ENCODE measurements around the gene ACADSB. TPM values are rescaled to one million over a fixed set of nuclear protein-coding genes. Genes with fewer than 3 reads are reported as not detected.
A peak's percentile ranks its signal among the peaks of the same experiment; 100 is the strongest.

The ACADSB gene
- total and polyA plus RNA-seq, 12 donors = 6.8 to 114 (median 94.3) TPM

- Histone ChIP-seq H3K27ac (no peak overlapping the region), H3K4me1 (peaks cover 0 to 37% (median 26%) of the 10 kb centered on the region in 9 donors), H3K9me3 (no peaks in the 10 kb centered on the region), H3K4me3 (no peak overlapping the region), H3K36me3 (peaks cover 0 to 33% (median 10%) of the 10 kb centered on the region in 9 donors), H3K27me3 (no peaks in the 10 kb centered on the region)
- WGBS, 2 donors = 81 to 86% methylated on average over 3 of the region's 3 CpGs
- DNase-seq = no peak
- no peak for TF ChIP-seq CTCF (IDR thresholded peaks at IDR 0.05)
- ATAC-seq = no peak
- intact Hi-C loops (cut with DNase I) = loop anchor here in 1 of 10 donors (10.0 kb wide), 1 partner anchor 155 kb away; the partner anchor contains the start of gene BUB3
Observed at GRCh38 chr10:123000155-123000554, 8.7 kb upstream of the ACADSB start.

GRCh38 chr10:123001370-123001769 lies 7.4 kb upstream of the ACADSB start:
- H3K36me3 ChIP-seq = peaks cover 0 to 21% (median 10%) of the 10 kb centered on the region in 9 donors
- ATAC-seq = no peak
- no peaks in the 10 kb centered on the region for H3K9me3 ChIP-seq
- peaks cover 0 to 49% (median 36%) of the 10 kb centered on the region in 9 donors for H3K4me1 ChIP-seq
- 93 to 97% methylated on average over 2 of the region's 2 CpGs for WGBS, 2 donors
- no peak overlapping the region for H3K27ac ChIP-seq
- DNase-seq = no peak
- no peaks in the 10 kb centered on the region for H3K27me3 ChIP-seq
- TF ChIP-seq CTCF (IDR thresholded peaks at IDR 0.05) = no peak
- intact Hi-C loops (cut with DNase I) = loop anchor here in 1 of 10 donors (10.0 kb wide), 1 partner anchor 153 kb away; the partner anchor contains the start of gene BUB3
- no peak overlapping the region for H3K4me3 ChIP-seq

- Histone ChIP-seq H3K4me1 (peaks cover 0 to 57% (median 44%) of the 10 kb centered on the region in 9 donors), H3K4me3 (no peak overlapping the region), H3K36me3 (no peaks in the 10 kb centered on the region), H3K27me3 (no peaks in the 10 kb centered on the region), H3K27ac (no peak overlapping the region), H3K9me3 (no peaks in the 10 kb centered on the region)
- ATAC-seq = no peak
- no peak for DNase-seq
- intact Hi-C loops (cut with DNase I) = loop anchor here in 1 of 10 donors (10.0 kb wide), 1 partner anchor 151 kb away; the partner anchor contains the start of gene BUB3
- WGBS, 2 donors = 28 to 34% methylated on average over 2 of the region's 2 CpGs
- TF ChIP-seq CTCF (IDR thresholded peaks at IDR 0.05) = no peak
Observed at GRCh38 chr10:123004298-123004697, 4.5 kb upstream of the ACADSB start.

GRCh38 chr10:123007558-123008354 lies 1.1 kb upstream of the ACADSB start:
- ATAC-seq = peak in 6 of 8 donors; percentile 19 to 49 (median 43)
- Histone ChIP-seq H3K27me3 (no peaks in the 10 kb centered on the region), H3K36me3 (peaks cover 0 to 2% (median 0%) of the 10 kb centered on the region in 9 donors), H3K4me1 (peaks cover 4 to 59% (median 42%) of the 10 kb centered on the region in 9 donors), H3K27ac (peak overlapping the region; percentile 55 to 96 (median 90)), H3K9me3 (no peaks in the 10 kb centered on the region), H3K4me3 (peak overlapping the region; percentile 71 to 97 (median 88))
- no peak for TF ChIP-seq CTCF (IDR thresholded peaks at IDR 0.05)
- 3% methylated on average over 30 of the region's 30 CpGs for WGBS, 2 donors
- intact Hi-C loops (cut with DNase I) = loop anchor here in 3 of 10 donors (1.0 to 10.0 kb wide), 3 partner anchors 27 to 147 kb away; partner anchors contain the start of genes PSTK (in 2 of the 3) and BUB3 (in 1 of the 3)
- DNase-seq = peak in 1 of 2 donors; percentile 16

Data from heart right ventricle (tissue), 16 donors.